Activated naive CD8-positive, alpha-beta T cell treated with anti-CD3 and anti-CD28 coated beads, Interleukin-2, amount 50 U/mL, for 24 hours (primary cell): ENCODE results near the gene CBFA2T2.
"Not testable (repeated sequence)": the region's sequence is repeated elsewhere in the genome, so short reads cannot be mapped to it uniquely, and the experiment has no call there.

ENCODE experiments used
- ATAC-seq: fragments of 150-1000 bp; cut with Tn5 transposase; one replicate; pipeline ENCODE4 v1.10.0; 2021
- DNase-seq: peaks from one replicate; pipeline ENCODE4 v3.0.0; 2021
- H3K27ac Mint-ChIP-seq: one replicate; pipeline ENCODE4 v1.8.0; 2021; ENCODE audit warnings: mild to moderate bottlenecking, mixed read lengths
- H3K27me3 Mint-ChIP-seq: one replicate; pipeline ENCODE4 v1.8.0; 2021; ENCODE audit warnings: mixed read lengths
- H3K36me3 Mint-ChIP-seq: one replicate; pipeline ENCODE4 v1.8.0; 2021; ENCODE audit warnings: low read depth, mixed read lengths
- H3K4me1 Mint-ChIP-seq: one replicate; pipeline ENCODE4 v1.8.0; 2021; ENCODE audit warnings: mixed read lengths
- H3K4me3 Mint-ChIP-seq: one replicate; pipeline ENCODE4 v1.8.0; 2021; ENCODE audit warnings: mild to moderate bottlenecking, moderate library complexity, mixed read lengths
- H3K9me3 Mint-ChIP-seq: one replicate; pipeline ENCODE4 v1.8.0; 2021; ENCODE audit warnings: mixed read lengths

The CBFA2T2 gene

DNA sequence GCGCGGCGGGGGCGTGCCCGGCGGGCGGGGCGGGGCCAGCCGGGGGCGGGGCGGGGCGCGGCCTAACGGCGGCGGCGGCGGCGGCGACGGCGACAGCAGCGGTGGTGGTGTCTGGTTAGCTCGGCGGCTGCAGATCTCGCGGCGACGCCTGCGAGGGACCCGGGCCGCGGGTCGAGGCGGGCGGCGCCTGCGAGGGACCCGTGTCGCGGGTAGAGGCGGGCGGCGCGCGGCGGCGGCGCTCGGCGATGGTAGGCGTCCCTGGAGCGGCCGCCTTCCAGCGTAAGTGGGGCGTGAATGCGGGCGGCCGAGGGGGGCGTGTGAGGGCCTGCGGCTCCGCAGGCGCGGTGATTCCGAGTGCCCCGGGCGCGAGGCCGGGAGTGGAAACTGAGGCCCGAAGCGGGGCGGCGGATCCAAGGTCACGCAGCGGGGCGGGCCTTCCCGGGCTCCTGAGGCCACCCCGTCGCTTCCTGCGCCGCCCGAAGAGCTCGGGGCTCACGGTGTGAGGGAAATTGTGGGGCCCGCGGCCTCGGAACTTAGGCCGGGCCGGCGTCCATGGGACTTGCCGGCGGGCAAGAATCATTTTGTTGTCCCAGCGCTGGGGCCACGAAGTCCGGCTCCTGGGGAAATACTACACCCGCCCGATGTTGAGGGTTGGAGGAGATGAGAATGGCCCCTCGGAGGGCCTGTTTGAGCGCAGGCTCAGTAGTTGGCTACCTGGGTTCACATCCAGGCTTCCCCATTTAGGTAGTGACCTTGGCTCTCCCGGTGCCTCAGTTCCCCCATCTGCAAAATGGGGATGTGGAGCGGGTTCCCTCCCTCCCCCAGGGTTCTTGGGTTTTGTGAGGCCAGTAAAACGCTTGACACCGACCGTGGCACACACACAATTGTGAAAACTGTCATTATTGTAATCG lies at the start of gene CBFA2T2:
CBFA2T2 (plus strand) TSS at position 74 of the 911 bp plus-strand sequence; CDS start at position 246, 172 bp downstream.
- Mint-ChIP-seq H3K4me1 (peaks cover 11% of the 10 kb centered on the region), H3K27me3 (no peaks in the 10 kb centered on the region), H3K36me3 (no peaks in the 10 kb centered on the region), H3K9me3 (no peaks in the 10 kb centered on the region), H3K27ac (peak within 1 kb of the TSS; percentile 77), H3K4me3 (peak within 1 kb of the TSS; percentile 88)
- peak; percentile 60 for DNase-seq
- ATAC-seq = peak; percentile 66

DNA sequence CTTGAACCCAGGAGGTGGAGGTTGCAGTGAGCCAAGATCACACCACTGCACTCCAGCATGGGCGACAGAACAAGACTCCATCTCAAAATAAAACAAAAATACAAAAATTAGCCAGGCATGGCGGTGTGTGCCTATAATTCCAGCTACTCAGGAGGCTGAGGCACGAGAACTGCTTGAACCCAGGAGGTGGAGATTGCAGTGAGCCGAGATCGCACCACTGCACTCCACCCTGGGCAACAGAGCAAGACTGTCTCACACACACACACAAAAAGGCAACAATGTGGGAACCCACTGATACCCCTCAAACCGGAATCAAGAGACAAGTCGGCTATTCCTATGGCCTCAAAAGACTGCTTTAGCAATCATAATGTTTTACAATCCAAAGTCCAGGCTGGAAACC lies 49.3 kb upstream of the CBFA2T2 start:
- not testable (repeated sequence) for ATAC-seq, H3K27ac Mint-ChIP-seq, H3K36me3 Mint-ChIP-seq

DNA sequence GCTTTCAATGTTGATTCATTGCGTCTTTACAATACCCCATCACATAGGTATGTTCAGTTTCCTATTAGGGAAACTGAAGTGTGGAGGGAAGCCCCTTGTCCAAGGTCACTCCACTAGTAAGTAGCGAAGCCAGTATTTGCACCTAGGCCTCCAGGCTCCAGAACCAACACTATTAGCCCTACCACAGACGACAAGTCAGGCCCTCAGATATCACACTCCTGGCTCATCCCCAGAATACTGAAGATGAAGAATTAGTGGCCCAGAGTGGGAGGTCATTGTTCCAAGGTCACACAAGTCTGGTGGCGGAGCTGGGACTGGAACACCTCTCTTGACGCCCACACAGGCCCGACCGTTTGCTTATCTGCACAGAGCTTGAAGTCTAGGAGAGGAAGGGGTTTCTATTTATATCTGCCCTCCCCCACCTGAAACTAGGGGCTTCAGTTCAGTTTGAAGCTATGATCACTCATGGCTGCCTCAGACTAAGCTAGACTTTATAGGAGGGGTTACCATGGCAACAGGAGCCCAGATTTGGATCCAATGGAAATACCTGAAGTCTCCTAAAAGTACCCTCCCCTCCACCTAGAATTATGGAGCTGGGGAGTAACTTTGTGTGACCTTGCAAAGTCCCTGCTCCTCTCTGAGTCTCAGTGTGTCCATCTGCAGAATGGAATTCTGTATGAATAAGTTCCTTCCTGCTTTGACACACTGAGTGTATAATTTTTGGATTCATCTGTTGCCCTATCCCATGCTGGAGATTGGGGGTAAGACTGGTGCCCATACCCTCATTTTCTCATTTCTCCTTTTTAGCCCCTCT lies 48.5 kb upstream of the CBFA2T2 start:
- no peak for ATAC-seq
- H3K9me3 Mint-ChIP-seq = no peaks in the 10 kb centered on the region
- H3K4me1 Mint-ChIP-seq = peaks cover 17% of the 10 kb centered on the region
- H3K36me3 Mint-ChIP-seq = no peaks in the 10 kb centered on the region
- H3K27ac Mint-ChIP-seq = no peak overlapping the region
- H3K4me3 Mint-ChIP-seq = no peak overlapping the region
- H3K27me3 Mint-ChIP-seq = no peaks in the 10 kb centered on the region
- no peak for DNase-seq

More for the DNA sequence above, 49.3 kb upstream of the CBFA2T2 start:
- not testable (repeated sequence) for H3K4me3 Mint-ChIP-seq, DNase-seq, H3K27me3 Mint-ChIP-seq, H3K9me3 Mint-ChIP-seq
- H3K4me1 Mint-ChIP-seq = peaks cover 17% of the 10 kb centered on the region

DNA sequence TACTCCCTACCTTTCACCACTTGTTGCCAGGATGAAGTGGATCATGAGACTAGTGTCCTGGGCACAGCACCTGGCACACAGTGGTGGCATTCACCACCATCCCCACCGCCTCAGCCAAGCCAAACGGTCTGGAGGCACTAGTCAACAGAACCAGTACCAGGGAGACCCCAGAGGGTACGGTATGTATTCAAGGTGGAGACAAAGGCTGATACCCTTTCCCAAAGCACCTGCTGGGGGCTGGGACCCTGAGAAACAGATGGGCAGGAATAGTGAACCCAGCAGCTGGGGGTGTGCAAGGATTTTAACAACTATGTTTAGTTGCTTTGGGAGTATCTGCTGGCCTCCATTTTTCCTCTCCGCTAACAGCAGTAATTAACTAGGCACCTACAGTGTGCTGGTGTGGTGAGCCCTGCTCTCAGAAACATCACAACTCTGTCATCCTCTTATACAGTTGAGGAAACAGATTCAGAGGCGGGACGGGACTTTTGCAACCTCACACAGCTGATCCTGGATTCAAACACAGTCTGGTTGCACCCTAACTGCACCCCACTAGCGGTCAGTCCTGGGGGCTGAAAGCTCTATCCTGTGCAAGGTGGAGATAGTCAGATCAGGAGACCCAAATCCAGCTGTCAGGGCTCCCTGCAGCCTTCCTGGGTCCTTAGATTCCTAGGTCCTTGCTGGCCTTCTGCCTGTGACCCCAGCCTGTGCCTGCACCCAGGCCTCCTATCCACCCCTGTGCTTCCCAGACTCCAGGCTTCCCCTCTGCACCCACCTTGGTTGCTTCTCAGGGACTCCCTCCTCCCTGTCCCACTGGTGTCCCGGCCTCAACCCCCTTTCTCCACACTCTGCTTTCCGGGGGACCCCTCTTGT lies 47.5 kb upstream of the CBFA2T2 start:
- H3K4me3 Mint-ChIP-seq = peak overlapping the region; percentile 65
- DNase-seq = no peak
- no peaks in the 10 kb centered on the region for H3K36me3 Mint-ChIP-seq
- peaks cover 17% of the 10 kb centered on the region for H3K4me1 Mint-ChIP-seq
- no peak for ATAC-seq
- no peak overlapping the region for H3K27ac Mint-ChIP-seq
- H3K27me3 Mint-ChIP-seq = no peaks in the 10 kb centered on the region
- no peaks in the 10 kb centered on the region for H3K9me3 Mint-ChIP-seq

GRCh38 chr20:33443006-33443511 lies 46.8 kb upstream of the CBFA2T2 start:
- H3K27ac Mint-ChIP-seq = no peak overlapping the region
- no peaks in the 10 kb centered on the region for H3K27me3 Mint-ChIP-seq
- H3K36me3 Mint-ChIP-seq = no peaks in the 10 kb centered on the region
- H3K4me1 Mint-ChIP-seq = peaks cover 17% of the 10 kb centered on the region
- peak; percentile 3 for ATAC-seq
- DNase-seq = peak; percentile 26
- H3K4me3 Mint-ChIP-seq = peak overlapping the region; percentile 65
- no peaks in the 10 kb centered on the region for H3K9me3 Mint-ChIP-seq

DNA sequence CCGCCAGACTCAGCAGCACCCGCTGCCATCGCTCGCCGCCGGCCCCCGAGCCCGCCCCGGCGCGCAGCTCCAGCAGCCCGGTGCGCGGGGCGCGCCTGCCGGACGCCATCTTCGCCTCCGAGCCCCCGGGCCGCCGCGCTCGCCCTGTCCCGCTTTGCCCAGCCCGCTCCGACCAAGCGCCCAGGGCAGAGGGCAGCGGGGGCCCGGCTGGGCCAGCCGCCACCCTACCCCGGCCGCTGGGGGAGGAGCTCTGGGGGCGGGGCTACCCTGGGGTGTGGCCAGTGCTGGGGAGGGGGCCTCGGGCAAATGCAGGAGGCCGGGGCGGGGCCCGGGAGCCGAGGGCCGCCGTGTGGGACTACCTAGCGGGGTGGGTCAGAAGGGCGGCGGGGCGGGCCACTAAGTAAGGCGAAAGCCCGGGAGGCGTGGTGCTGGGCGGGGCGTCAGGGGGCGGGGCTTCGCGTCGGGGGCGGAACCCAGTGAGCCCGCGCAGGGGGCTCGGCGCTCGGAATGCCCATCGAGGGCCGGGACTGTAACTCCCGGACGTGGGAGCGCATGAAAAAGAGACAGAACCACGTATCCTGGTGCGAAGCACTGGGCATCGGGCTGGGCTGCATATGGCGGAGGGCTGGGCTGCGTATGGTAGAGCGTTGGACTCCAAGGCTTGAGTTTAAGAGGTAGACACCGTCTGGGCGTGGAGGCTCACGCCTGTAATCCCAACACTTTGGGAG lies 46.2 kb upstream of the CBFA2T2 start, which contains the start of gene SNTA1:
SNTA1 (minus strand) TSS at position 252 of the 728 bp plus-strand sequence; CDS start at position 109, 143 bp downstream.
- H3K36me3 Mint-ChIP-seq = no peaks in the 10 kb centered on the region
- no peaks in the 10 kb centered on the region for H3K27me3 Mint-ChIP-seq
- peak within 1 kb of the TSS; percentile 86 for H3K4me3 Mint-ChIP-seq
- H3K9me3 Mint-ChIP-seq = peaks cover 4% of the 10 kb centered on the region
- peak within 1 kb of the TSS; percentile 77 for H3K27ac Mint-ChIP-seq
- peak; percentile 94 for ATAC-seq
- DNase-seq = peak; percentile 90
- H3K4me1 Mint-ChIP-seq = peaks cover 17% of the 10 kb centered on the region

DNA sequence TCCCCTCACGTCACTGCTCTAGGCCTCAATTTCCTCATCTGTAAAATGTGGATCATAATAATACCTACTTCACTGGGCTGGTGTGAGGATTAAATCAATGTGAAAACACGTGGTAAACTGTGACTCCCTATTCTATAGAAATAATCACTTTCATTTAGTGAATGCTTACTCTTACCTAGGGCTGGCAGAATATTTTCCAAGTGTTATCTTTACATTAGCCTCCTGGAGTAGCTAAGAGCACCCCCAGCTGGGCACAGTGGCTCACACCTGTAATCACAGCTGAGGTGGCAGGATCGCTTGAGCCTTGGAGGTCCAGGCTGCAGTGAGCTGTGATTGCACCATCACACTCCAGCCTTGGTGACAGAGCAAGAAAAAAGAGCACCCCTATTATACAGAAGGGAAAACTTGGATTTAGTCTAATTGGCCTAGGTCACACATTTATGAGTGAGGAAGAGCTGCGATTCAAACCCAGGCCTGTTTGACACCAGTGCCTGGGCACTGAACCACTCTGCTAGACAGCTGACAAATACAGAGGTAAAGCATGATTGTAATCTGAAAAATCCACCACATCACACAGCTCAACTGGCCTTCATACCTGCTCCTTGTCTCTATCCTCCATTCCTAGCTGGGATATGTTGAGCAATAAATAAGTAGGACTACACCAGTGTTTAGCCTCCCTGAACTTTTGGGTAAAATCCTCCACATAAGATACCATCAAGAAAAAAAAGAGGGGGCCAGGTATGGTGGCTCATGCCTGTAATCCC lies 44.9 kb upstream of the CBFA2T2 start:
- Mint-ChIP-seq H3K4me1 (peaks cover 17% of the 10 kb centered on the region), H3K27ac (peak overlapping the region; percentile 60), H3K9me3 (peaks cover 4% of the 10 kb centered on the region), H3K4me3 (peak overlapping the region; percentile 86), H3K36me3 (no peaks in the 10 kb centered on the region), H3K27me3 (no peaks in the 10 kb centered on the region)
- peak; percentile 21 for ATAC-seq
- peak; percentile 22 for DNase-seq

- Mint-ChIP-seq H3K27ac (no peak overlapping the region), H3K4me1 (peaks cover 17% of the 10 kb centered on the region), H3K27me3 (no peaks in the 10 kb centered on the region), H3K9me3 (peaks cover 4% of the 10 kb centered on the region), H3K36me3 (no peaks in the 10 kb centered on the region), H3K4me3 (no peak overlapping the region)
- DNase-seq (no peak), ATAC-seq (no peak)
Observed at GRCh38 chr20:33445881-33446625, 43.8 kb upstream of the CBFA2T2 start.

DNA sequence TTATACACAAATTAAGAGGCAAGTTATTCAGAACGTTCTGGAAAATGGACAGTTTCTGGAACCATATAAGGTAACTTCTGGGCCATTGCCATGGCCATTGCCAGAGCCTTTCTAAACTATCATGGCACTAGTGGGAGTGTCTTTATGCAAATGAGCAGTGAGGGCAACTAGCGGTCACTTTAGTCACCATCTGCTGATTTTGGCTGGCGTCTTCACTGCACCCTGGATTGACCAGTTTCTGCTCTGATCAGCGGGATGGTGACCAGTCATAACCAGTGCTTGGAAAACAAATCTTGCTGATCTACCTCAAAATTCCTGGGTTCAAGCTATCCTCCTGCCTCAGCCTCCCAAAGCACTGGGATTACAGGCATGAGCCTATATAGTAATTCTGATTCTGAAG lies 39.0 kb upstream of the CBFA2T2 start:
- Mint-ChIP-seq H3K27ac (no peak overlapping the region), H3K36me3 (no peaks in the 10 kb centered on the region), H3K4me3 (no peak overlapping the region), H3K9me3 (peaks cover 4% of the 10 kb centered on the region), H3K4me1 (no peaks in the 10 kb centered on the region), H3K27me3 (no peaks in the 10 kb centered on the region)
- ATAC-seq = no peak
- no peak for DNase-seq

GRCh38 chr20:33456916-33457642 lies 32.8 kb upstream of the CBFA2T2 start:
- H3K4me1 Mint-ChIP-seq, H3K27me3 Mint-ChIP-seq, H3K27ac Mint-ChIP-seq, H3K9me3 Mint-ChIP-seq, H3K36me3 Mint-ChIP-seq, H3K4me3 Mint-ChIP-seq: not testable (repeated sequence)
- DNase-seq (peak; percentile 89), ATAC-seq (peak; percentile 84)

DNA sequence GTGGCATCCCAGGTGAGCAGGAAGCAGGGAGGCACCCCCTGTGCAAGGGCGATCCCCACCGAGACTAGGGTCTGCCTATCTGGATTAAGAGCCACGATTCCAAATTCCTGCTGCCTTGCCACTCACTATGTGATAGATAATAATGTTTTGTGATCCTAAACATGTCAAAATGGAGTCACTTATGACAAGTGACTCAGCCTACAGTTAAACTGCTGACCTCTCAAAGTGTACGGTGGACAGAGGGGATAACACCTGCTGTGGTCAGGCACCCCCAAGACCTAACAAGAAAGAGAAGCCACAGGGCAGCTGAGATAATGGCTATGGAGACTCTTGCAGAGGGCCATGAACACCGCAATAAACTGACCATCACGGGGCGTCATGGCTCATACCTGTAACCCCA lies 30.3 kb upstream of the CBFA2T2 start:
- no peak for ATAC-seq
- Mint-ChIP-seq H3K9me3 (no peaks in the 10 kb centered on the region), H3K27ac (no peak overlapping the region), H3K36me3 (no peaks in the 10 kb centered on the region), H3K27me3 (no peaks in the 10 kb centered on the region), H3K4me3 (no peak overlapping the region), H3K4me1 (no peaks in the 10 kb centered on the region)
- no peak for DNase-seq

DNA sequence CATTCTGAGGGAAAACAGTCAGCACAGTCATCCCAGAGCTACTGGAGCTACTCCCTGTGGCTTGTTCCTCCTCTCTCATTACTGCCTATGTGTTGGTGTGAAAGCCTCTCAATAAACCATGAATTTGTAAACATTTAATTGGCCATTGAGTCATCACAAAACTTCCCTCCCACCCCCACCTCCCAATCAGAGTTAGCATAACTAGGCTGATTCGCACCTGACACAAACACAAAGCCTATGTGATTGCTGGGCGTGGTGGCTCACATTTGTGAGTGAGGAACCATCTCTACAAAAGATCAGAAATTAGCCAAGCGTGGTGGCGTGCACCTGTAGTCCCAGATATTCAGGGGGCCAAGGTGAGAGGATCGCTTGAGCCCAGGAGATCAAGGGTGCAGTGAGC lies 29.2 kb upstream of the CBFA2T2 start:
- no peak overlapping the region for H3K4me3 Mint-ChIP-seq
- ATAC-seq (no peak), DNase-seq (no peak)
- H3K27ac Mint-ChIP-seq = no peak overlapping the region
- no peaks in the 10 kb centered on the region for H3K9me3 Mint-ChIP-seq
- no peaks in the 10 kb centered on the region for H3K27me3 Mint-ChIP-seq
- no peaks in the 10 kb centered on the region for H3K4me1 Mint-ChIP-seq
- H3K36me3 Mint-ChIP-seq = no peaks in the 10 kb centered on the region
